Activated CD4-positive, alpha-beta T cell treated with anti-CD3 and anti-CD28 coated beads, Interleukin-2, amount 50 U/mL, for 24 hours (primary cell): Measurements from ENCODE around the gene RAB9A.
A peak's percentile ranks its signal among the peaks of the same experiment; 100 is the strongest.
"Not testable (repeated sequence)": the region's sequence is repeated elsewhere in the genome, so short reads cannot be mapped to it uniquely, and the experiment has no call there.

Experiments
- DNase-seq, 2 donors: peaks; one replicate each; pipeline ENCODE4 v3.0.0-alpha.2; 2020; ENCODE audit warnings: low read depth in 1 of 2, low spot score in 1 of 2

Gene RAB9A

GRCh38 chrX:13669246-13669737 lies 19.6 kb upstream of the RAB9A start:
- peak in 1 of 2 donors; percentile 46 for DNase-seq

- DNase-seq: not testable (repeated sequence)
These were observed 19.2 kb upstream of the RAB9A start for GRCh38 chrX:13669755-13670154.

- DNase-seq: no peak
These were observed 18.7 kb upstream of the RAB9A start for GRCh38 chrX:13670197-13670596.

GRCh38 chrX:13673016-13673415 lies 15.9 kb upstream of the RAB9A start:
- DNase-seq: no peak

GRCh38 chrX:13676885-13677284 lies 12.0 kb upstream of the RAB9A start:
- DNase-seq: no peak

- DNase-seq: not testable (repeated sequence)
These were observed 9.2 kb upstream of the RAB9A start for GRCh38 chrX:13679700-13680099.

- no peak for DNase-seq
These were observed 7.3 kb upstream of the RAB9A start for GRCh38 chrX:13681595-13681994.

GRCh38 chrX:13684361-13684760 lies 4.6 kb upstream of the RAB9A start:
- DNase-seq: no peak

- no peak for DNase-seq
These were observed 3.7 kb upstream of the RAB9A start for GRCh38 chrX:13685126-13685763.

- no peak for DNase-seq
These were observed 1.7 kb upstream of the RAB9A start for GRCh38 chrX:13687203-13687602.

GRCh38 chrX:13688384-13688957 lies 457 bp upstream of the RAB9A start:
- DNase-seq: no peak

- no peak for DNase-seq
These were observed 848 bp downstream of the RAB9A start for GRCh38 chrX:13689741-13690211.

- no peak for DNase-seq
These were observed 1.9 kb downstream of the RAB9A start for GRCh38 chrX:13690836-13691235.

- no peak for DNase-seq
These were observed 3.0 kb downstream of the RAB9A start for GRCh38 chrX:13691841-13692371.

GRCh38 chrX:13692771-13693231 lies 3.9 kb downstream of the RAB9A start:
- no peak for DNase-seq

GRCh38 chrX:13693341-13693961 lies 4.5 kb downstream of the RAB9A start:
- DNase-seq: no peak

GRCh38 chrX:13694359-13694758 lies 5.4 kb downstream of the RAB9A start:
- no peak for DNase-seq

- DNase-seq: no peak
These were observed 6.1 kb downstream of the RAB9A start for GRCh38 chrX:13694983-13695382.

GRCh38 chrX:13695601-13696115 lies 6.7 kb downstream of the RAB9A start:
- no peak for DNase-seq

- DNase-seq: no peak
These were observed 8.5 kb downstream of the RAB9A start for GRCh38 chrX:13697455-13697854.

GRCh38 chrX:13697976-13698375 lies 9.0 kb downstream of the RAB9A start:
- no peak for DNase-seq

- DNase-seq: no peak
These were observed 9.5 kb downstream of the RAB9A start for GRCh38 chrX:13698432-13698831.
